A673 (cell line): ENCODE measurements around the gene CAMK1D.

Experiments
- EZH2 ChIP-seq: fragments of 200-600 bp; sonication (generic); IDR thresholded peaks from 2 replicates; pipeline ENCODE4 v1.6.1; 2017; ENCODE audit warnings: borderline replicate concordance, low read depth, mild to moderate bottlenecking, mixed read lengths, antibody characterized with exemption, low read length; ENCODE audit not compliant: poor library complexity, severe bottlenecking
- TF ChIP-seq, protein P1 (sequence below): fragments of 300-800, 200-600 bp; sonication (generic); conservative IDR thresholded peaks from 2 replicates; pipeline ENCODE4 v1.5.1; 2017; ENCODE audit warnings: low read depth, mild to moderate bottlenecking, antibody characterized with exemption, low read length, moderate library complexity, mixed read lengths

DNA sequence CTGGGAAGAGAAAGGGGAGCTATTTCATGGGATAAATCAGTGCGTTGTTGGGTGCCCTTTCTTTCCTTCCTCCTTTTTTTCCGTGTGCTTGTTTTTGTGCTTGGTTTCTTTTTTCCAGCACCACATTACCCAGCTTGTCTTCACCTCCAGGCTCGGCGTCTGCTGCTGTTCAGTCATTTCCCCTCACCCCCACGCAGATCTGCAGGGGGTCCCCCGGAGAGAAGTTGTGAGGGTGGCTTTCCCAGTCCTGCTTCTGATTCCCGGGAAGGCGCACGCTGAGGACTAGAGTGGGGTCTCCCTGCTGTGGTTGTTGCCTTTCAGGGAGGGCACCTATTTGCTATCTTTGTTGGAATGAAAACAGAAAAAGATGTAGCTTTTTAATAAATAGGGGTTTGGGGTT, 1.6 kb downstream of the CAMK1D start:
- TF ChIP-seq, protein P1, sequence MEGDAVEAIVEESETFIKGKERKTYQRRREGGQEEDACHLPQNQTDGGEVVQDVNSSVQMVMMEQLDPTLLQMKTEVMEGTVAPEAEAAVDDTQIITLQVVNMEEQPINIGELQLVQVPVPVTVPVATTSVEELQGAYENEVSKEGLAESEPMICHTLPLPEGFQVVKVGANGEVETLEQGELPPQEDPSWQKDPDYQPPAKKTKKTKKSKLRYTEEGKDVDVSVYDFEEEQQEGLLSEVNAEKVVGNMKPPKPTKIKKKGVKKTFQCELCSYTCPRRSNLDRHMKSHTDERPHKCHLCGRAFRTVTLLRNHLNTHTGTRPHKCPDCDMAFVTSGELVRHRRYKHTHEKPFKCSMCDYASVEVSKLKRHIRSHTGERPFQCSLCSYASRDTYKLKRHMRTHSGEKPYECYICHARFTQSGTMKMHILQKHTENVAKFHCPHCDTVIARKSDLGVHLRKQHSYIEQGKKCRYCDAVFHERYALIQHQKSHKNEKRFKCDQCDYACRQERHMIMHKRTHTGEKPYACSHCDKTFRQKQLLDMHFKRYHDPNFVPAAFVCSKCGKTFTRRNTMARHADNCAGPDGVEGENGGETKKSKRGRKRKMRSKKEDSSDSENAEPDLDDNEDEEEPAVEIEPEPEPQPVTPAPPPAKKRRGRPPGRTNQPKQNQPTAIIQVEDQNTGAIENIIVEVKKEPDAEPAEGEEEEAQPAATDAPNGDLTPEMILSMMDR, result no peak
- TF ChIP-seq EZH2, result no peak
